ENCODE data around the gene MAPRE3. TPM values are rescaled to one million over a fixed set of nuclear protein-coding genes. Genes with fewer than 3 reads are reported as not detected.

Gene MAPRE3
- total and polyA plus RNA-seq, 7 experiments from 2014 or later = 1.8 to 6.0 (median 3.2) TPM

- H3K27ac ChIP-seq (ENCODE audit: low read depth, low read length) = no peak overlapping the region
- no peaks in the 10 kb centered on the region for H3K27me3 ChIP-seq (ENCODE audit: control insufficient read depth in 2 of 2, insufficient read depth in 2 of 2, low read length in 2 of 2)
- ChIA-PET POLR2A (interaction anchor here (0.5 kb wide), 1 partner anchor 78 kb away, joined by 6 read pairs; no protein-coding TSS in a partner anchor), CTCF (no interaction called here)
- no peaks in the 10 kb centered on the region for H3K4me1 ChIP-seq (ENCODE audit: control insufficient read depth in 2 of 2, insufficient read depth in 2 of 2, low read length in 2 of 2)
- no peak for ATAC-seq
- Mint-ChIP-seq H3K4me3 (no peak overlapping the region), H3K36me3 (peaks cover 0 to 6% (median 0%) of the 10 kb centered on the region in 5 donors), H3K27me3 (peaks cover 0 to 23% (median 0%) of the 10 kb centered on the region in 5 donors), H3K4me1 (peaks cover 0 to 4% (median 0%) of the 10 kb centered on the region in 7 donors), H3K27ac (no peak overlapping the region), H3K9me3 (no peaks in the 10 kb centered on the region)
- no peak overlapping the region for H3K4me3 ChIP-seq (ENCODE audit: low read length)
- no peak for DNase-seq
- intact Hi-C loops (cut with micrococcal nuclease) = no loop called here
- H3K9me3 ChIP-seq (ENCODE audit: control insufficient read depth in 2 of 3, low read length in 3 of 3) = no peaks in the 10 kb centered on the region
- H3K36me3 ChIP-seq (ENCODE audit: control insufficient read depth in 2 of 3, insufficient read depth in 3 of 3, low read length in 3 of 3) = no peaks in the 10 kb centered on the region
Observed at GRCh38 chr2:26978061-26978596, 7.7 kb downstream of the MAPRE3 start.

- POLR2A ChIA-PET = no interaction called here
- no peak overlapping the region for H3K27ac ChIP-seq (ENCODE audit: low read depth, low read length)
- CTCF ChIA-PET = no interaction called here
Observed at GRCh38 chr2:26979741-26980140, 9.3 kb downstream of the MAPRE3 start.

GRCh38 chr2:26980971-26981370, 10.5 kb downstream of the MAPRE3 start:
- intact Hi-C loops (cut with micrococcal nuclease) = no loop called here
- no peak for ATAC-seq
- DNase-seq = no peak
- H3K4me3 ChIP-seq (ENCODE audit: low read length) = no peak overlapping the region
- H3K9me3 Mint-ChIP-seq = no peaks in the 10 kb centered on the region
- no peaks in the 10 kb centered on the region for H3K4me1 ChIP-seq (ENCODE audit: control insufficient read depth in 2 of 2, insufficient read depth in 2 of 2, low read length in 2 of 2)
- ChIA-PET POLR2A (no interaction called here), CTCF (no interaction called here)
- no peak overlapping the region for H3K27ac ChIP-seq (ENCODE audit: low read depth, low read length)
- H3K27ac Mint-ChIP-seq = no peak overlapping the region
- no peaks in the 10 kb centered on the region for H3K27me3 ChIP-seq (ENCODE audit: control insufficient read depth in 2 of 2, insufficient read depth in 2 of 2, low read length in 2 of 2)
- peaks cover 0 to 6% (median 0%) of the 10 kb centered on the region in 5 donors for H3K36me3 Mint-ChIP-seq
- no peaks in the 10 kb centered on the region for H3K36me3 ChIP-seq (ENCODE audit: control insufficient read depth in 2 of 3, insufficient read depth in 3 of 3, low read length in 3 of 3)
- H3K9me3 ChIP-seq (ENCODE audit: control insufficient read depth in 2 of 3, low read length in 3 of 3) = no peaks in the 10 kb centered on the region
- H3K4me1 Mint-ChIP-seq = peaks cover 0 to 6% (median 0%) of the 10 kb centered on the region in 7 donors
- peaks cover 0 to 5% (median 0%) of the 10 kb centered on the region in 5 donors for H3K27me3 Mint-ChIP-seq
- H3K4me3 Mint-ChIP-seq = no peak overlapping the region

More at GRCh38 chr2:26979741-26980140, 9.3 kb downstream of the MAPRE3 start:
- Histone ChIP-seq H3K4me3 (ENCODE audit: low read length) (no peak overlapping the region), H3K27me3 (ENCODE audit: control insufficient read depth in 2 of 2, insufficient read depth in 2 of 2, low read length in 2 of 2) (no peaks in the 10 kb centered on the region), H3K36me3 (ENCODE audit: control insufficient read depth in 2 of 3, insufficient read depth in 3 of 3, low read length in 3 of 3) (no peaks in the 10 kb centered on the region), H3K4me1 (ENCODE audit: control insufficient read depth in 2 of 2, insufficient read depth in 2 of 2, low read length in 2 of 2) (no peaks in the 10 kb centered on the region), H3K9me3 (ENCODE audit: control insufficient read depth in 2 of 3, low read length in 3 of 3) (no peaks in the 10 kb centered on the region)
- H3K4me3 Mint-ChIP-seq = no peak overlapping the region
- H3K27me3 Mint-ChIP-seq = peaks cover 0 to 12% (median 0%) of the 10 kb centered on the region in 5 donors
- H3K36me3 Mint-ChIP-seq = peaks cover 0 to 6% (median 0%) of the 10 kb centered on the region in 5 donors
- peaks cover 0 to 6% (median 0%) of the 10 kb centered on the region in 7 donors for H3K4me1 Mint-ChIP-seq
- ATAC-seq (no peak), DNase-seq (no peak)
- H3K27ac Mint-ChIP-seq = no peak overlapping the region
- H3K9me3 Mint-ChIP-seq = no peaks in the 10 kb centered on the region
- intact Hi-C loops (cut with micrococcal nuclease) = no loop called here

- peaks cover 0 to 11% (median 0%) of the 10 kb centered on the region in 5 donors for H3K36me3 Mint-ChIP-seq
- H3K27ac ChIP-seq (ENCODE audit: low read depth, low read length) = no peak overlapping the region
- no peak overlapping the region for H3K4me3 ChIP-seq (ENCODE audit: low read length)
- H3K27ac Mint-ChIP-seq = no peak overlapping the region
- DNase-seq = peak in 3 of 9 donors; percentile 8 to 18 (median 9)
- no peaks in the 10 kb centered on the region for H3K9me3 Mint-ChIP-seq
- peaks cover 0 to 7% (median 0%) of the 10 kb centered on the region in 5 donors for H3K27me3 Mint-ChIP-seq
- H3K9me3 ChIP-seq (ENCODE audit: control insufficient read depth in 2 of 3, low read length in 3 of 3) = no peaks in the 10 kb centered on the region
- ATAC-seq = peak; percentile 82
- H3K27me3 ChIP-seq (ENCODE audit: control insufficient read depth in 2 of 2, insufficient read depth in 2 of 2, low read length in 2 of 2) = no peaks in the 10 kb centered on the region
- CTCF ChIA-PET = interaction anchor here (1.2 kb wide), 1 partner anchor 20 kb away, joined by 4 read pairs; no protein-coding TSS in a partner anchor
- intact Hi-C loops (cut with micrococcal nuclease) = no loop called here
- no peaks in the 10 kb centered on the region for H3K4me1 ChIP-seq (ENCODE audit: control insufficient read depth in 2 of 2, insufficient read depth in 2 of 2, low read length in 2 of 2)
- H3K36me3 ChIP-seq (ENCODE audit: control insufficient read depth in 2 of 3, insufficient read depth in 3 of 3, low read length in 3 of 3) = no peaks in the 10 kb centered on the region
- POLR2A ChIA-PET = no interaction called here
- H3K4me1 Mint-ChIP-seq = peaks cover 0 to 6% (median 0%) of the 10 kb centered on the region in 7 donors
- H3K4me3 Mint-ChIP-seq = no peak overlapping the region
Observed at GRCh38 chr2:26982102-26982742, 11.8 kb downstream of the MAPRE3 start.

GRCh38 chr2:26983746-26984145, 13.3 kb downstream of the MAPRE3 start:
- Histone ChIP-seq H3K36me3 (ENCODE audit: control insufficient read depth in 2 of 3, insufficient read depth in 3 of 3, low read length in 3 of 3) (no peaks in the 10 kb centered on the region), H3K4me1 (ENCODE audit: control insufficient read depth in 2 of 2, insufficient read depth in 2 of 2, low read length in 2 of 2) (no peaks in the 10 kb centered on the region), H3K4me3 (ENCODE audit: low read length) (no peak overlapping the region), H3K9me3 (ENCODE audit: control insufficient read depth in 2 of 3, low read length in 3 of 3) (no peaks in the 10 kb centered on the region), H3K27ac (ENCODE audit: low read depth, low read length) (no peak overlapping the region), H3K27me3 (ENCODE audit: control insufficient read depth in 2 of 2, insufficient read depth in 2 of 2, low read length in 2 of 2) (no peaks in the 10 kb centered on the region)
- intact Hi-C loops (cut with micrococcal nuclease) = no loop called here
- DNase-seq (no peak), ATAC-seq (no peak)
- Mint-ChIP-seq H3K9me3 (no peaks in the 10 kb centered on the region), H3K27ac (no peak overlapping the region), H3K27me3 (peaks cover 0 to 4% (median 0%) of the 10 kb centered on the region in 5 donors), H3K4me1 (peaks cover 0 to 6% (median 0%) of the 10 kb centered on the region in 7 donors), H3K36me3 (peaks cover 0 to 10% (median 0%) of the 10 kb centered on the region in 5 donors), H3K4me3 (no peak overlapping the region)
- ChIA-PET POLR2A (no interaction called here), CTCF (no interaction called here)

GRCh38 chr2:26985807-26986206, 15.4 kb downstream of the MAPRE3 start:
- intact Hi-C loops (cut with micrococcal nuclease) = no loop called here
- no peaks in the 10 kb centered on the region for H3K4me1 ChIP-seq (ENCODE audit: control insufficient read depth in 2 of 2, insufficient read depth in 2 of 2, low read length in 2 of 2)
- POLR2A ChIA-PET = no interaction called here
- Mint-ChIP-seq H3K4me1 (peaks cover 0 to 4% (median 0%) of the 10 kb centered on the region in 7 donors), H3K27me3 (peaks cover 0 to 2% (median 0%) of the 10 kb centered on the region in 5 donors), H3K9me3 (no peaks in the 10 kb centered on the region), H3K4me3 (no peak overlapping the region), H3K27ac (no peak overlapping the region), H3K36me3 (peaks cover 0 to 6% (median 0%) of the 10 kb centered on the region in 5 donors)
- no peaks in the 10 kb centered on the region for H3K9me3 ChIP-seq (ENCODE audit: control insufficient read depth in 2 of 3, low read length in 3 of 3)
- no peak overlapping the region for H3K4me3 ChIP-seq (ENCODE audit: low read length)
- DNase-seq (no peak), ATAC-seq (no peak)
- CTCF ChIA-PET = no interaction called here
- no peaks in the 10 kb centered on the region for H3K27me3 ChIP-seq (ENCODE audit: control insufficient read depth in 2 of 2, insufficient read depth in 2 of 2, low read length in 2 of 2)
- H3K27ac ChIP-seq (ENCODE audit: low read depth, low read length) = no peak overlapping the region
- no peaks in the 10 kb centered on the region for H3K36me3 ChIP-seq (ENCODE audit: control insufficient read depth in 2 of 3, insufficient read depth in 3 of 3, low read length in 3 of 3)

All from naive thymus-derived CD4-positive, alpha-beta T cell (primary cell).